Activated CD8-positive, alpha-beta T cell treated with anti-CD3 and anti-CD28 coated beads, Interleukin-2, amount 10 ng/mL, durations not matched to agents 7 days and 5 days (primary cell): Measurements from ENCODE around the gene ASCC3. TPM values are rescaled to one million over a fixed set of nuclear protein-coding genes. Genes with fewer than 3 reads are reported as not detected.
"Not testable (repeated sequence)": the region's sequence is repeated elsewhere in the genome, so short reads cannot be mapped to it uniquely, and the experiment has no call there.

Source experiments
- ATAC-seq: fragments of 150-1000 bp; cut with Tn5 transposase; one replicate; pipeline ENCODE4 v1.10.0; 2021; ENCODE audit warnings: moderate library complexity
- CTCF ChIA-PET: fragments of 350-600 bp; sonication (Branson Sonifier 250); formaldehyde crosslinking; loops from one replicate; lab custom pipeline; 2021; ENCODE audit warnings: antibody characterized with exemption; lab: Charles Lee
- POLR2A ChIA-PET: fragments of 350-600 bp; sonication (Branson Sonifier 250); formaldehyde crosslinking; loops from one replicate; lab custom pipeline; 2021; ENCODE audit warnings: antibody characterized with exemption; lab: Charles Lee
- DNase-seq: peaks from one replicate; pipeline ENCODE4 v3.0.0-alpha.2; 2020
- H3K27ac Mint-ChIP-seq: one replicate; pipeline ENCODE4 v1.8.0; 2021; ENCODE audit warnings: mild to moderate bottlenecking, mixed read lengths
- H3K27me3 Mint-ChIP-seq: one replicate; pipeline ENCODE4 v1.8.0; 2021; ENCODE audit warnings: low read depth, mixed read lengths
- H3K36me3 Mint-ChIP-seq: one replicate; pipeline ENCODE4 v1.8.0; 2021; ENCODE audit warnings: low read depth, mixed read lengths
- H3K4me1 Mint-ChIP-seq: one replicate; pipeline ENCODE4 v1.8.0; 2021; ENCODE audit warnings: low read depth, mixed read lengths
- H3K4me3 Mint-ChIP-seq: one replicate; pipeline ENCODE4 v1.8.0; 2021; ENCODE audit warnings: mild to moderate bottlenecking, mixed read lengths
- H3K9me3 Mint-ChIP-seq: one replicate; pipeline ENCODE4 v1.8.0; 2022; ENCODE audit warnings: mixed read lengths; ENCODE audit not compliant: insufficient read depth
- total RNA-seq, 2 experiments: library from RNA; stranded (reverse); gene quantifications; one replicate each; pipeline ENCODE4 v1.2.3, GENCODE V29; 2021

ASCC3 gene
- total RNA-seq, 2 experiments from 2014 or later, result 61.8 to 66.1 TPM

DNA sequence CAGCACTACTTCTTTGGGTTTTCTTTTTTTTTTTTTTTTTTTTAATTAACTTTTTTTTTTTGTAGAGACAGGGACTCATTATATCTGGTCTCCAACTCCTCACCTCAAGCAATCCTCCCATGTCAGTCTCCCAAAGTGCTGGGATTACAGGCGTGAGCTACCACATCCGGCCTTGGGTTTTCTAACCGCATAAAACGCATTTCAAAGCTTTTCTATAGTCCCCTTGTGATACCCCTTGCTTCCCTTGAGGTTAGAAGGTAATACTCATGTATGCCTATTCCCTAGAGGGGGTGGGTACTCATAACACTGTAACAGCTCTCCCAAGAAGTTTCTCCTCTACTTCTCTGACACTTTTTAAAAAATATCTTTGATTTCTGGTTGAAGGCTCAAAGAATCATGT is 23.9 kb upstream of the ASCC3 start:
- CTCF ChIA-PET, result no interaction called here

DNA sequence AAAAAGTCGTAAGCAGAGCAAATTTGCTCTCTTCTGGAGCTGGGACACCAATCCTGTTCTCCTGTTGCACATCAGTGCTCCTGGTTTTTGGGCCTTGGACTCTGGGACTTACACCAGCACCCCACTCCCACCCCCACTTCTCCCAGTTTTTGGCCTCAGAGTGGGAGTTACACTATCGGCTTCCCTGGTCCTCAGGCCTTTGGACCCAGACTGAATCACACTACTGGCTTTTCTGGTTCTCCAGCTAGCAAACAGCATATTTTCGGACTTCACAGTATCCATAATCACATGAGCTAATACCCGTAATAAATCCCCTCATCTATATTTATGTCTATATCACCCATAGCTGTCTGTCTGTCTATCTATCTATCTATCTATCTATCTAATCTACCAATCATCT is 23.2 kb upstream of the ASCC3 start:
- ATAC-seq (no peak), DNase-seq (no peak)
- Mint-ChIP-seq H3K4me1 (no peaks in the 10 kb centered on the region), H3K9me3 (no peaks in the 10 kb centered on the region), H3K36me3 (no peaks in the 10 kb centered on the region), H3K4me3 (no peak overlapping the region), H3K27ac (no peak overlapping the region), H3K27me3 (peaks cover 2% of the 10 kb centered on the region)
- ChIA-PET CTCF (no interaction called here), POLR2A (no interaction called here)

More for the DNA sequence above, 23.9 kb upstream of the ASCC3 start:
- Mint-ChIP-seq H3K36me3 (no peaks in the 10 kb centered on the region), H3K27me3 (peaks cover 2% of the 10 kb centered on the region), H3K4me1 (no peaks in the 10 kb centered on the region), H3K4me3 (no peak overlapping the region), H3K9me3 (no peaks in the 10 kb centered on the region), H3K27ac (no peak overlapping the region)
- POLR2A ChIA-PET, result no interaction called here
- ATAC-seq (no peak), DNase-seq (no peak)

DNA sequence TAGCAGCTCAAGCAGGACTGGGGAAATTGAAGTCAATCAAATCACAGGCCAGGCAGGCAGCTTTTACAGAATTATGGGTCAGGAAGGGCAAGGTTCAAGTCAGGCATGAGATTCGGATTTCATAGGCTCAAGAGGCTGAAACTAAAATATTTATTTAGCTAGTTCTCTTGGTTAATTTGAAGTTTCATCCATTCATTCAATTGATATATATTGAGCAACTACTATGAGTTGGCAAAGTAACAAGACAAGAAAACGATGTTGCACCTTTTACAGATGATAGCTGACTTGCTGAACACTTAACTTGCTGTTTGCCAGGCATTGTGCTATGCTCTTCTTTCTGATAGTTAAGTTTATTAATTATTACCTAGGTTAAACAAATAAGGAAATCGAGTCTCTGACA is 20.5 kb upstream of the ASCC3 start:
- ATAC-seq (no peak), DNase-seq (no peak)
- H3K27ac Mint-ChIP-seq, result no peak overlapping the region
- H3K4me1 Mint-ChIP-seq, result no peaks in the 10 kb centered on the region
- H3K27me3 Mint-ChIP-seq, result no peaks in the 10 kb centered on the region
- ChIA-PET CTCF (interaction anchor here (1.0 kb wide), 1 partner anchor 1034 kb away, joined by 4 read pairs; no protein-coding TSS in a partner anchor), POLR2A (no interaction called here)
- no peaks in the 10 kb centered on the region for H3K9me3 Mint-ChIP-seq
- H3K36me3 Mint-ChIP-seq, result no peaks in the 10 kb centered on the region
- H3K4me3 Mint-ChIP-seq, result no peak overlapping the region

- CTCF ChIA-PET, result no interaction called here
- H3K36me3 Mint-ChIP-seq, result no peaks in the 10 kb centered on the region
These were observed 18.1 kb upstream of the ASCC3 start for GRCh38 chr6:100899202-100899601.

GRCh38 chr6:100897671-100898070 is 16.5 kb upstream of the ASCC3 start:
- no peak for ATAC-seq
- Mint-ChIP-seq H3K27me3 (no peaks in the 10 kb centered on the region), H3K27ac (no peak overlapping the region), H3K36me3 (no peaks in the 10 kb centered on the region), H3K4me1 (no peaks in the 10 kb centered on the region), H3K9me3 (no peaks in the 10 kb centered on the region), H3K4me3 (no peak overlapping the region)
- DNase-seq, result no peak
- POLR2A ChIA-PET, result no interaction called here
- CTCF ChIA-PET, result no interaction called here

More at GRCh38 chr6:100899202-100899601, 18.1 kb upstream of the ASCC3 start:
- ATAC-seq, result no peak
- no peaks in the 10 kb centered on the region for H3K27me3 Mint-ChIP-seq
- H3K27ac Mint-ChIP-seq, result no peak overlapping the region
- POLR2A ChIA-PET, result no interaction called here
- H3K4me3 Mint-ChIP-seq, result no peak overlapping the region
- DNase-seq, result no peak
- H3K4me1 Mint-ChIP-seq, result no peaks in the 10 kb centered on the region
- no peaks in the 10 kb centered on the region for H3K9me3 Mint-ChIP-seq

- Mint-ChIP-seq H3K9me3 (no peaks in the 10 kb centered on the region), H3K27ac (no peak overlapping the region), H3K4me1 (no peaks in the 10 kb centered on the region), H3K27me3 (no peaks in the 10 kb centered on the region), H3K4me3 (no peak overlapping the region), H3K36me3 (no peaks in the 10 kb centered on the region)
- ChIA-PET CTCF (no interaction called here), POLR2A (no interaction called here)
- DNase-seq (no peak), ATAC-seq (no peak)
These were observed 12.6 kb upstream of the ASCC3 start for GRCh38 chr6:100893743-100894142.

DNA sequence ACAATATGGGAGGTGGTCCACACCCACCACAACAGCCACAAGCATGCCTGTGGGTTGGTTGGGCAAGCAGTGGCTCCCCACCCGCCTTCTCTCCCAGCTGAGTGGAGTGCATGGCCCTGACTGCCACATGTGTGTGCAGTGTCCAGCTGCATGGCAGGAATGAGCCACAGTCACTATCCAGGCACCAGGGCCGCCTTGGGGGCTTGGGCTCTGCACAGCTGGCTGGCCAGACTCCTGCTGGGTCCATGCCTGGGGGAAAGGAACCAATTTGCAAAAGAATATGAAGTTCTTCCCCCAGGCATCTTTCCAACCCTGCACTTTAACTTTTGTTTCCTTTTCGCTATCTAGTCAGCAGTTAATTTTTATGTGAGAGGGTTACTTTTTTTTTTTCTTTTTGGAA is 11.6 kb upstream of the ASCC3 start:
- no peak for DNase-seq
- Mint-ChIP-seq H3K36me3 (no peaks in the 10 kb centered on the region), H3K27me3 (no peaks in the 10 kb centered on the region), H3K4me1 (no peaks in the 10 kb centered on the region), H3K27ac (no peak overlapping the region), H3K9me3 (no peaks in the 10 kb centered on the region), H3K4me3 (no peak overlapping the region)
- ChIA-PET CTCF (no interaction called here), POLR2A (no interaction called here)
- ATAC-seq, result no peak

- Mint-ChIP-seq H3K27ac (no peak overlapping the region), H3K4me1 (no peaks in the 10 kb centered on the region), H3K9me3 (no peaks in the 10 kb centered on the region), H3K36me3 (no peaks in the 10 kb centered on the region), H3K4me3 (no peak overlapping the region), H3K27me3 (no peaks in the 10 kb centered on the region)
- ChIA-PET POLR2A (no interaction called here), CTCF (no interaction called here)
- ATAC-seq (no peak), DNase-seq (no peak)
These were observed 11.0 kb upstream of the ASCC3 start for GRCh38 chr6:100892116-100892515.

- CTCF ChIA-PET, result no interaction called here
- POLR2A ChIA-PET, result interaction anchor here (0.6 kb wide), 1 partner anchor 1033 kb away, joined by 4 read pairs; no protein-coding TSS in a partner anchor
- H3K36me3 Mint-ChIP-seq, result no peaks in the 10 kb centered on the region
- H3K4me1 Mint-ChIP-seq, result no peaks in the 10 kb centered on the region
- DNase-seq (no peak), ATAC-seq (no peak)
- no peak overlapping the region for H3K27ac Mint-ChIP-seq
- H3K9me3 Mint-ChIP-seq, result no peaks in the 10 kb centered on the region
- no peak overlapping the region for H3K4me3 Mint-ChIP-seq
- no peaks in the 10 kb centered on the region for H3K27me3 Mint-ChIP-seq
These were observed 9.9 kb upstream of the ASCC3 start for GRCh38 chr6:100891079-100891478.

DNA sequence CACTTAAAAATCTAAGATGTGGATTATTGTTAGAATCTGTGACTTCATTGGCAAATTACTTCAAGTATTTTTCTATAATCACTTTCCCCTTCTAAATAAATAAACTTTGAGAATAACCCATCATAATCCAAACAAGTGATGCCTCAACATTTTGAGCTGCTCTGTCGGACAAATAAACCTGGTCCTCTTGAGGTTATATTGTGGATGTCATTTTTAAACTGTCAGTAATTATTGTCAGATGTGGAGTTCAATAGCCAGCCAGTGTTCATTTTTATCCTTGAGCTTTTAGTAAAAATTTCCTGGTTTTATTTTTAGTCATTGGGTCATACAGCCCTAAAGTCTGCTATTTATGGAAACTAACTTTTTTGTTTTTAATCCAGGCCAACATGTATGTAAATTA is 9.5 kb upstream of the ASCC3 start:
- DNase-seq, H3K36me3 Mint-ChIP-seq, H3K9me3 Mint-ChIP-seq, H3K4me1 Mint-ChIP-seq, ATAC-seq, H3K4me3 Mint-ChIP-seq, CTCF ChIA-PET, H3K27me3 Mint-ChIP-seq, H3K27ac Mint-ChIP-seq: not testable (repeated sequence)
- POLR2A ChIA-PET, result interaction anchor here (0.6 kb wide), 1 partner anchor 1034 kb away, joined by 4 read pairs; no protein-coding TSS in a partner anchor

GRCh38 chr6:100889351-100889750 is 8.2 kb upstream of the ASCC3 start:
- H3K4me1 Mint-ChIP-seq, result no peaks in the 10 kb centered on the region

DNA sequence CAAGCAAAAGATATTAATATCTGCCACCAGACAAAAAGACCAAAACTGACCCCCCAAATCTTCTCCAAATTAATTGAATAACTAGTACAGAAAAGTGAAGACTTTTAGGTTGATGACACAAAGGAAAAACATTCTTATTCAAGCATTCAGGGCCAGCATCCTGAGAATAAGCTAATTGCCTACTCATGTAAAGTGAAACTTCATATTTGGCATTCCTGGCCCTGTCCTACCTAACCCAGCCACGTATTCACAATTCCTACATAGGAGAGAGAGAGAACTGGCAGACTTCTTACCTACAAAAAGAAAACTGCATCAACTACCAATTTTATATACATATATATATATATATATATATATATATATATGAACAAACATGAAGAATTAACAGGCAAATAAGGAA is 4.9 kb upstream of the ASCC3 start:
- Mint-ChIP-seq H3K4me1 (peaks cover 11% of the 10 kb centered on the region), H3K9me3 (no peaks in the 10 kb centered on the region), H3K4me3 (no peak overlapping the region), H3K27me3 (peaks cover 2% of the 10 kb centered on the region), H3K36me3 (peaks cover under 1% of the 10 kb centered on the region), H3K27ac (no peak overlapping the region)
- DNase-seq (no peak), ATAC-seq (no peak)
- ChIA-PET POLR2A (no interaction called here), CTCF (no interaction called here)

More at GRCh38 chr6:100889351-100889750, 8.2 kb upstream of the ASCC3 start:
- DNase-seq (no peak), ATAC-seq (no peak)
- H3K4me3 Mint-ChIP-seq, result no peak overlapping the region
- ChIA-PET CTCF (no interaction called here), POLR2A (no interaction called here)
- H3K36me3 Mint-ChIP-seq, result no peaks in the 10 kb centered on the region
- peaks cover 2% of the 10 kb centered on the region for H3K27me3 Mint-ChIP-seq
- no peaks in the 10 kb centered on the region for H3K9me3 Mint-ChIP-seq
- H3K27ac Mint-ChIP-seq, result no peak overlapping the region

DNA sequence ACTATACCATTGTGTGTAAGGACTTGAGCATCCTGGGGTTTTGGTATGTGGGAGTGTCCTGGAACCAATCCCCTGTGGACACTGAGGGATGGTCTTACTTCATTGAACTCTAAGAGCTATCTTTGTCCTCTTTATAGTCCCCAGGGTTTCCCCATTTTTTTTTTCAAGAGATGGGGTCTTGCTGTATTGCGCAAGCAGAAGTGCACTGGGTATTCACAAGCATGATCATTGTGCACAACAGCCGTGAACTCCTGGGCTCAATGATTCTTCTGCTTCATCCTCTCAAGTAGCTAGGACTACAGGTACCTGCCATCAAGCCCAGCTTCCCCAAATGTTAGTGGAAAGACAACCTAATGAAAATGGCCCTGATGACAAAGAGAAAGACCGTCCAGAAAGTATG is 2.2 kb upstream of the ASCC3 start:
- H3K36me3 Mint-ChIP-seq, result peaks cover 10% of the 10 kb centered on the region
- no peaks in the 10 kb centered on the region for H3K9me3 Mint-ChIP-seq
- H3K27ac Mint-ChIP-seq, result no peak overlapping the region
- H3K4me3 Mint-ChIP-seq, result no peak overlapping the region
- peaks cover 25% of the 10 kb centered on the region for H3K4me1 Mint-ChIP-seq
- CTCF ChIA-PET, result no interaction called here
- DNase-seq, result no peak
- POLR2A ChIA-PET, result no interaction called here
- peaks cover 2% of the 10 kb centered on the region for H3K27me3 Mint-ChIP-seq
- no peak for ATAC-seq
